NCI-H1092 treated with DMSO at 0.1 percent for 48 hours (cell line): Measurements from ENCODE around the gene NCKAP1.
"Not testable (repeated sequence)": the region's sequence is repeated elsewhere in the genome, so short reads cannot be mapped to it uniquely, and the experiment has no call there.

Experiments used
- DNase-seq: peaks from one replicate; lab custom pipeline; 2025; lab: John Stamatoyannopoulos, UW

Gene NCKAP1

GRCh38 chr2:183038341-183039300, at the start of gene NCKAP1:
Gene NCKAP1, minus strand, starts transcription at chr2:183038457. Its CDS starts 358 bp downstream, at chr2:183038099.
- peak; percentile 54 for DNase-seq

DNA sequence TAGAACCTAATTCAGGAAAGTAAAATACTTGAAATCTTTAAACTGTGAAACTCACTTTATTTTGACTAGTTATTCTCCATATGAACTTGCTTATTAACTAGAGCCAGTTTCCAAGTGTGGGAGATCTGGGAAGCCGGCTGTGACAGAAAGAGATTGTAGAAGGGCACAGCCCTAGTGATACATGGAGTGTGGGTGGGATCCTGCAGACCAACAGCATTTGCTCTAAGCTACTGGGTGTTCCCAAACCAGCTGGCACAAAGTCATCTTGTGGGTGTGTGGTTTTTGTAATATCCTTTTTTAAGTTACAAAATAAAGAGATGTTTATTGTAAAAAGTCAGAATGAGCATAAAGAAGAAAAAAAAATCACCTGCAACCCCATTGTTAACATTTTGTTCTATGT, 43.7 kb upstream of the NCKAP1 start:
- DNase-seq, result no peak

GRCh38 chr2:183079139-183079775, 41.0 kb upstream of the NCKAP1 start:
- DNase-seq, result no peak

DNA sequence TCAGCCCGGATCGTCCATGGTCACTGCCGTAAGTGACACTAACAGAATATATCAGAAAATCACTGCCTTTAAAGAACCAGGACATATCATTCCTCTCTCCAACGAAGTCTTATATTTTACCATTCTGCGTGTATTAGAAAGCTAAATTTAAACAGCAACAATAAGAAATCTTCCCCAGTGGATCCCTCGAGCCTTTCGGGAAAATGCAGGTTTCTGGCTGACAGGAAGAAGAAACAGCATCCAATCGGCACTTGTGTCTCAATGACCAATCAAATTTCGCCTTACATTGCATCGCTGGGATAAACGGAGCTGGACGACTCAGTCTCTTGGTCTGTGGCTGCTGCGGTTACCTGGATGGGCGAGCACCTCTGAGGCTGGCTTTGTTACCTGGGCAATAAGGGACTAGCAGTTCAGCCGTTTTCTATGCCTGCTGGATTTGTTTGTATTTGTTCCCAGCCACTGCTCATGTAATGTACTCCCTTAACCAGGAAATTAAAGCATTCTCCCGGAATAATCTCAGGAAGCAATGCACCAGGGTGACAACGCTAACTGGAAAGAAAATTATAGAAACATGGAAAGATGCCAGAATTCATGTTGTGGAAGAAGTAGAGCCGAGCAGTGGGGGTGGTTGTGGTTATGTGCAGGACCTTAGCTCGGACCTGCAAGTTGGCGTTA, 40.3 kb upstream of the NCKAP1 start, which contains the start of gene DUSP19:
DUSP19 (plus strand) TSS at position 284 of the 675 bp plus-strand sequence; CDS start at position 471, 187 bp downstream.
- peak; percentile 92 for DNase-seq

- no peak for DNase-seq
Measured at GRCh38 chr2:183078163-183078463, 39.9 kb upstream of the NCKAP1 start.

- DNase-seq, result no peak
Measured at GRCh38 chr2:183072177-183072576, 33.9 kb upstream of the NCKAP1 start.

DNA sequence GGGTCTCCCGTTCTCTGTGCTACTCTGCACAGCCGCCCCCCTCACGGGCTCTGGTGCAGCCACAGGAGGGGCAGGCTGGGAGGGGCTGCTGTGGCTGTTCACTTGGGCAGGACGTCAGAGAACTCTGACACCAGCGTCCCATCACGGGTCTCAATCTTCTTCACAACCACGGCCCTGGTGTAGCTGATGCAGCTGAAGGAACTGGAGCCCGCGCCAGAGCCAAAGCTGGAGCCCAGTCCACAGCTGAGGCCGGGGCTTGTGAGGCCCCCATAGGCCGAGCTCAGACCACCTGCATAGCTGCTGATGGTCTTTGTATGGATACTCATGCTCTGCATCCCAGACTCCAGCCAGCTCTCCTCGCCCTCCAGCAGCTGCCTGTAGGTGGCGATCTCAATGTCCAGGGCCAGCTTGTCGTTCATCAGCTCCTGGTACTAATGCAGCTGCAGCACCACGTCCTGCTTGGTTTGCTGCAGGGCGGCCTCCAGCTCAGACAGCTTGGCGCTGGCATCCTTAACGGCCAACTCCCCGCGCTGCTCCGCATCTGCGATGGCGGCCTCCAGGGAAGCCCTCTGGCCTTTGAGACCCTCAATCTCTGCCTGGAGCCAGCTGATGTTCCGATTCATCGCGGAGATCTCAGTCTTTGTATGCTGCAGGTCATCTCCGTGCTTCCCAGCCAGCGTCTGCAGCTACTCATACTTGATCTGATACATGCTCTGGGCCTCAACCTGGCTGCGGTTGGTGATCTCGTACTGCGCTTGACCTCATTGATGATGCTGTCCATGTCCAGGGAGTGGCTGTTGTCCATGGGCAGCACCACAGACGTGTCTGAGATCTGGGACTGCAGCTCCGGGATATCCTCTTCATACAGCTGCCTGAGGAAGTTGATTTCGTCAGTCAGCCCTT, 32.9 kb upstream of the NCKAP1 start:
- no peak for DNase-seq

DNA sequence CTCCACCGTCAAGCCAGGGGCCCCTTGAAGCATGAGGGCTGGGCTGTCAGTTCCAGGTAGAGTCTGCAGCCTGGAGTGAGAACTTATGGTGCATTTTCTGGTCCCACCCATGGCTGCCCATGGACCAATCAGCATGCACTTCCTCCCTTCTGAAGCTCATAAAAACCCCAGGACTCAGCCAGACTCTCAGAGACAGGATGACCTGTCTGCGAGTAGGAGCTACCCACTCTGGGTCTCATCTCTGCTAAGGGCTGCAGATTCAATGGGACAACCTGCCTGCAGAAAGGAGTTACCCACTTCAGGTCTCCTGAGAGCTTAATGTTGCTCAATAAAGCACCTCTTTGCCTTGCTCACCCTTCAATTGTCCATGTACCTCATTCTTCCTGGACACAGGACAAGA, 30.9 kb upstream of the NCKAP1 start:
- no peak for DNase-seq

- DNase-seq, result no peak
Measured at GRCh38 chr2:183068561-183068960, 30.3 kb upstream of the NCKAP1 start.

DNA sequence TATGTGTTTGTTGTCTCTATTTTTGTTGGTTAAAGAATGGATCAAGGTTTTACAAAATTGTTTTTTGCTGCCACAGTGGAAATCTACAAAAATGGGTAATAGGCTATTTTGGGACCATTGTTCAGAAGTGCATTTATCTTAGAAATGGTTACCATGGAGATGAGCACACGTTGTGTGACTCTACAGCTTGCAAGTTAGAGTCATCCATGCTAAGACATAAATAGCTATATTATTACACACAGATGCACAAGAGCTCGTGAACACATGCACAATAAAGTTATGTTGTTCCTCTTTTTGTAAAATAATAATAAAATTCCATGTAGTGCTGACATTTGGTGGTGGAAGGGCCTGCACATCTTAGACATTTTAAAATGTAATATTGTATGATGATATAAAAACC, 24.8 kb upstream of the NCKAP1 start:
- no peak for DNase-seq

DNA sequence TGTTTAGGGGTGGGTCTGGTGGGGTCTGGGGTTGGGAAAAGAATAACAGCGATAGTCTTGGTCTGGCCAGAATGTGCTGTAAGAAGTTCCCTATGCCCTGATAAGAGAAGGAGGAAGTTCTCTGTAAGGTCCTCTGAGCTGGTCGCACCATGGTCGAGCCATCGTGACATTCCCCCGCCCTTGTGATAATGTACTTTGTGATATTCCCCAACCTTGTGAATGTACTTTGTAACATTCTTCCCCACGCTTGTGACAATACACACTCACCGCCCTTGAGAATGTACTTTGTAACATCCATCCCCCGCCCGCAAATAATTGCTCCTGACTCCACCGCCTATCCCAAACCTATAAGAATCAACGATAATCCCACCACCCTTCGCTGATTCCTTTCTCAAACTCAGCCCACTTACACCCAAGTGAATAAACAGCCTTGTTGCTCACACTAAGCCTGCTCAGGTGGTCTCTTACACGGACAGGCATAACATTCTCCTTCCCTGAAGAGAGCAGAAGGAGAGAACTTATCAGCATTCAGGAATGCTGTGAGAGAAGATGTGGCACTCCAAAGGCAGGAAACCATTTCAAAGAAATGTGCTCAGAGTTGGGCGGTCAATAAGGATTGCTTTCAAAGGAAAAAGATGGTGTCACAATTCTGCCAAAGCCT, 22.4 kb upstream of the NCKAP1 start:
- DNase-seq, result no peak

- DNase-seq, result no peak
Measured at GRCh38 chr2:183059561-183059960, 21.3 kb upstream of the NCKAP1 start.

GRCh38 chr2:183057333-183057985, 19.2 kb upstream of the NCKAP1 start:
- no peak for DNase-seq

DNA sequence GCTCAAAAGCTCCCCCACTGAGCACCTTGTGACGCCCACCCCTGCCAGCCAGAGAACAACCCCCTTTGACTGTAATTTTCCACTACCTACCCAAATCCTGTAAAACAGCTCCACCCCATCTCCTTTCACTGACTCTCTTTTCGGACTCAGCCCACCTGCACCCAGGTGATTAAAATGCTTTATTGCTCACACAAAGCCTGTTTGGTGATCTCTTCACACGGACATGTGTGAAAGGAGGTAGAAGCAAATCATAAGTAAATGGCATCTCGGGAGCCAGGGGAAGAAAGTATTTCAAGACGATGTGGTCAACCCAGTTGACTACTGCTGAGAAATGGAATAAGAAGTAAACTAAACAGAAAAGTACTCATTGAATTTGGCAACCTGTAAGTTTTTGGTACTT, 11.2 kb upstream of the NCKAP1 start:
- DNase-seq, result no peak

DNA sequence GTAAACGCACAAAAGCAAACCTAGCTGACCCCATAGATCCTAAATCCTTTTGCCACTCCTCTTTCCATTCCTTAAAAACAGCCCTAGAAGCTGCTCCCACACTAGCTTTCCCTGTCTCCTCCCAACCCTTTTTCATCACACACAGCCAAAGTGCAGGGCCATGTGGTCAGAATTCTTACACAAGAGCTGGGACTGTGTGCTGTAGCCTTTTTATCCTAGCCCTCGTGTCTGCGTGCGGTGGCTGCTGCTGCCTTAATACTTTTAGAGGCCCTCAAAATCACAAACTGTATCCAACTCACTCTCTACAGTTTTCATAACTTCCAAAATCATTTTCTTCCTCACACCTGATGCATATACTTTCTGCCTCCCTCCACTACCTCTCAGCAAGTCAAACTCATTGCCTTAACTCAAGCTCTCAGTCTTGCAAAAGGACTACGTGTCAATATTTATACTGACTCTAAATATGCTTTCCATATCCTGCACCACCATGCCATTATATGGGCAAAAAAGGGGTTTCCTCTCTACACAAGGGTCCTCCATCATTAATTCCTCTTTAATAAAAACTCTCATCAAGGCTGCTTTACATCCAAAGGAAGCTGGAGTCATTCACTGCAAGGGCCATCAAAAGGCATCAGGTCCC, 9.3 kb upstream of the NCKAP1 start:
- DNase-seq, result not testable (repeated sequence)

- DNase-seq, result not testable (repeated sequence)
Measured at GRCh38 chr2:183043580-183043979, 5.3 kb upstream of the NCKAP1 start.

- DNase-seq, result no peak
Measured at GRCh38 chr2:183040604-183041003, 2.3 kb upstream of the NCKAP1 start.

- no peak for DNase-seq
Measured at GRCh38 chr2:183037553-183038340, 510 bp downstream of the NCKAP1 start.

GRCh38 chr2:183037074-183037552, 1.1 kb downstream of the NCKAP1 start:
- DNase-seq, result peak; percentile 32
